Measurements from ENCODE around the gene EPC2.
A peak's percentile ranks its signal among the peaks of the same experiment; 100 is the strongest.
"Not testable (repeated sequence)": the region's sequence is repeated elsewhere in the genome, so short reads cannot be mapped to it uniquely, and the experiment has no call there.

Gene EPC2

GRCh38 chr2:148646231-148646559 is 1.6 kb downstream of the EPC2 start:
- no CpG with 5 or more reads among the region's 4 CpGs for WGBS (ENCODE audit: insufficient coverage)
- peak overlapping the region; percentile 84 to 95 for H3K27ac ChIP-seq (ENCODE audit: insufficient read depth in 1 of 2, low read depth in 1 of 2, low read length in 2 of 2, poor library complexity in 1 of 2, severe bottlenecking in 2 of 2)
- CTCF ChIA-PET, result interaction anchor here (1.4 to 2.4 kb wide), 2 partner anchors 11 to 31 kb away, joined by 4 to 16 read pairs; no protein-coding TSS in a partner anchor

GRCh38 chr2:148647711-148648110 is 3.2 kb downstream of the EPC2 start:
- 97% methylated on average over 4 of the region's 12 CpGs for WGBS (ENCODE audit: insufficient coverage)
- peaks cover 6 to 28% (median 13%) of the 10 kb centered on the region in 4 experiments for H3K4me1 ChIP-seq (ENCODE audit: control extremely low read depth in 1 of 4, control insufficient read depth in 4 of 4, insufficient read depth in 4 of 4, low read length in 3 of 4)

More at GRCh38 chr2:148646231-148646559, 1.6 kb downstream of the EPC2 start:
- H3K36me3 ChIP-seq (ENCODE audit: control insufficient read depth in 4 of 4, insufficient read depth in 4 of 4, low read length in 3 of 4), result peaks cover 0 to 2% (median 0%) of the 10 kb centered on the region in 4 experiments
- peaks cover 5 to 26% (median 13%) of the 10 kb centered on the region in 4 experiments for H3K4me1 ChIP-seq (ENCODE audit: control extremely low read depth in 1 of 4, control insufficient read depth in 4 of 4, insufficient read depth in 4 of 4, low read length in 3 of 4)
- H3K4me3 ChIP-seq (ENCODE audit: control insufficient read depth in 1 of 7, extremely low read depth in 1 of 7, insufficient read depth in 4 of 7, low read depth in 2 of 7, low read length in 6 of 7), result peak overlapping the region in 6 of 7 experiments; percentile 81 to 95 (median 90)
- no peaks in the 10 kb centered on the region for H3K9me3 ChIP-seq (ENCODE audit: control extremely low read depth in 1 of 5, control insufficient read depth in 4 of 5, insufficient read depth in 2 of 5, low read depth in 1 of 5, low read length in 4 of 5)
- no peaks in the 10 kb centered on the region for H3K27me3 ChIP-seq (replicated peaks in 2 of 5; ENCODE audit: control insufficient read depth in 4 of 5, insufficient read depth in 5 of 5, low read length in 4 of 5)
- no peak for DNase-seq
- POLR2A ChIA-PET, result interaction anchor here (0.6 to 1.6 kb wide), 4 partner anchors 100 to 625 kb away, joined by 3 to 4 read pairs (median 3); partner anchors contain the start of gene MBD5

GRCh38 chr2:148649936-148650335 is 5.4 kb downstream of the EPC2 start:
- no peak overlapping the region for H3K27ac ChIP-seq (ENCODE audit: insufficient read depth in 1 of 2, low read depth in 1 of 2, low read length in 2 of 2, poor library complexity in 1 of 2, severe bottlenecking in 2 of 2)
- no peaks in the 10 kb centered on the region for H3K9me3 ChIP-seq (ENCODE audit: control extremely low read depth in 1 of 5, control insufficient read depth in 4 of 5, insufficient read depth in 2 of 5, low read depth in 1 of 5, low read length in 4 of 5)
- CTCF ChIA-PET, result no interaction called here

More at GRCh38 chr2:148647711-148648110, 3.2 kb downstream of the EPC2 start:
- H3K27me3 ChIP-seq (replicated peaks in 2 of 5; ENCODE audit: control insufficient read depth in 4 of 5, insufficient read depth in 5 of 5, low read length in 4 of 5); POLR2A ChIA-PET; H3K4me3 ChIP-seq (ENCODE audit: control insufficient read depth in 1 of 7, extremely low read depth in 1 of 7, insufficient read depth in 4 of 7, low read depth in 2 of 7, low read length in 6 of 7); H3K9me3 ChIP-seq (ENCODE audit: control extremely low read depth in 1 of 5, control insufficient read depth in 4 of 5, insufficient read depth in 2 of 5, low read depth in 1 of 5, low read length in 4 of 5); DNase-seq; H3K36me3 ChIP-seq (ENCODE audit: control insufficient read depth in 4 of 4, insufficient read depth in 4 of 4, low read length in 3 of 4); H3K27ac ChIP-seq (ENCODE audit: insufficient read depth in 1 of 2, low read depth in 1 of 2, low read length in 2 of 2, poor library complexity in 1 of 2, severe bottlenecking in 2 of 2): not testable (repeated sequence)
- CTCF ChIA-PET, result interaction anchor here (1.1 to 2.4 kb wide), 2 partner anchors 10 to 29 kb away, joined by 3 to 16 read pairs; no protein-coding TSS in a partner anchor

GRCh38 chr2:148650881-148651280 is 6.3 kb downstream of the EPC2 start:
- peaks cover 0 to 2% (median 0%) of the 10 kb centered on the region in 4 experiments for H3K36me3 ChIP-seq (ENCODE audit: control insufficient read depth in 4 of 4, insufficient read depth in 4 of 4, low read length in 3 of 4)
- no peaks in the 10 kb centered on the region for H3K9me3 ChIP-seq (ENCODE audit: control extremely low read depth in 1 of 5, control insufficient read depth in 4 of 5, insufficient read depth in 2 of 5, low read depth in 1 of 5, low read length in 4 of 5)
- no peak overlapping the region for H3K27ac ChIP-seq (ENCODE audit: insufficient read depth in 1 of 2, low read depth in 1 of 2, low read length in 2 of 2, poor library complexity in 1 of 2, severe bottlenecking in 2 of 2)
- WGBS (ENCODE audit: insufficient coverage), result no CpG with 5 or more reads among the region's 2 CpGs
- ChIA-PET CTCF (no interaction called here), POLR2A (no interaction called here)
- no peak for DNase-seq
- H3K27me3 ChIP-seq (replicated peaks in 2 of 5; ENCODE audit: control insufficient read depth in 4 of 5, insufficient read depth in 5 of 5, low read length in 4 of 5), result no peaks in the 10 kb centered on the region
- H3K4me3 ChIP-seq (ENCODE audit: control insufficient read depth in 1 of 7, extremely low read depth in 1 of 7, insufficient read depth in 4 of 7, low read depth in 2 of 7, low read length in 6 of 7), result no peak overlapping the region
- H3K4me1 ChIP-seq (ENCODE audit: control extremely low read depth in 1 of 4, control insufficient read depth in 4 of 4, insufficient read depth in 4 of 4, low read length in 3 of 4), result peaks cover 5 to 22% (median 6%) of the 10 kb centered on the region in 4 experiments

More at GRCh38 chr2:148649936-148650335, 5.4 kb downstream of the EPC2 start:
- POLR2A ChIA-PET, result no interaction called here
- H3K36me3 ChIP-seq (ENCODE audit: control insufficient read depth in 4 of 4, insufficient read depth in 4 of 4, low read length in 3 of 4), result peaks cover 0 to 2% (median 0%) of the 10 kb centered on the region in 4 experiments
- peaks cover 5 to 22% (median 6%) of the 10 kb centered on the region in 4 experiments for H3K4me1 ChIP-seq (ENCODE audit: control extremely low read depth in 1 of 4, control insufficient read depth in 4 of 4, insufficient read depth in 4 of 4, low read length in 3 of 4)
- DNase-seq, result no peak
- no peaks in the 10 kb centered on the region for H3K27me3 ChIP-seq (replicated peaks in 2 of 5; ENCODE audit: control insufficient read depth in 4 of 5, insufficient read depth in 5 of 5, low read length in 4 of 5)
- no peak overlapping the region for H3K4me3 ChIP-seq (ENCODE audit: control insufficient read depth in 1 of 7, extremely low read depth in 1 of 7, insufficient read depth in 4 of 7, low read depth in 2 of 7, low read length in 6 of 7)

GRCh38 chr2:148651972-148652371 is 7.4 kb downstream of the EPC2 start:
- no peak for DNase-seq
- Histone ChIP-seq H3K9me3 (ENCODE audit: control extremely low read depth in 1 of 5, control insufficient read depth in 4 of 5, insufficient read depth in 2 of 5, low read depth in 1 of 5, low read length in 4 of 5) (no peaks in the 10 kb centered on the region), H3K27me3 (replicated peaks in 2 of 5; ENCODE audit: control insufficient read depth in 4 of 5, insufficient read depth in 5 of 5, low read length in 4 of 5) (no peaks in the 10 kb centered on the region), H3K4me1 (ENCODE audit: control extremely low read depth in 1 of 4, control insufficient read depth in 4 of 4, insufficient read depth in 4 of 4, low read length in 3 of 4) (peaks cover 5 to 15% (median 9%) of the 10 kb centered on the region in 4 experiments), H3K36me3 (ENCODE audit: control insufficient read depth in 4 of 4, insufficient read depth in 4 of 4, low read length in 3 of 4) (peaks cover 0 to 2% (median 0%) of the 10 kb centered on the region in 4 experiments), H3K27ac (ENCODE audit: insufficient read depth in 1 of 2, low read depth in 1 of 2, low read length in 2 of 2, poor library complexity in 1 of 2, severe bottlenecking in 2 of 2) (no peak overlapping the region), H3K4me3 (ENCODE audit: control insufficient read depth in 1 of 7, extremely low read depth in 1 of 7, insufficient read depth in 4 of 7, low read depth in 2 of 7, low read length in 6 of 7) (no peak overlapping the region)
- WGBS (ENCODE audit: insufficient coverage), result 100% methylated on average over 1 of the region's 2 CpGs
- POLR2A ChIA-PET, result no interaction called here
- CTCF ChIA-PET, result no interaction called here

- Histone ChIP-seq H3K9me3 (ENCODE audit: control extremely low read depth in 1 of 5, control insufficient read depth in 4 of 5, insufficient read depth in 2 of 5, low read depth in 1 of 5, low read length in 4 of 5) (no peaks in the 10 kb centered on the region), H3K4me1 (ENCODE audit: control extremely low read depth in 1 of 4, control insufficient read depth in 4 of 4, insufficient read depth in 4 of 4, low read length in 3 of 4) (peaks cover 9 to 22% (median 13%) of the 10 kb centered on the region in 4 experiments), H3K27ac (ENCODE audit: insufficient read depth in 1 of 2, low read depth in 1 of 2, low read length in 2 of 2, poor library complexity in 1 of 2, severe bottlenecking in 2 of 2) (peak overlapping the region in 1 of 2 experiments; percentile 40), H3K4me3 (ENCODE audit: control insufficient read depth in 1 of 7, extremely low read depth in 1 of 7, insufficient read depth in 4 of 7, low read depth in 2 of 7, low read length in 6 of 7) (peak overlapping the region in 1 of 7 experiments; percentile 29), H3K27me3 (replicated peaks in 2 of 5; ENCODE audit: control insufficient read depth in 4 of 5, insufficient read depth in 5 of 5, low read length in 4 of 5) (no peaks in the 10 kb centered on the region), H3K36me3 (ENCODE audit: control insufficient read depth in 4 of 4, insufficient read depth in 4 of 4, low read length in 3 of 4) (peaks cover 0 to 2% (median 0%) of the 10 kb centered on the region in 4 experiments)
- ChIA-PET POLR2A (no interaction called here), CTCF (interaction anchor here (0.6 to 1.2 kb wide), 2 partner anchors 9 to 28 kb away, joined by 3 read pairs; no protein-coding TSS in a partner anchor)
- WGBS (ENCODE audit: insufficient coverage), result 50% methylated on average over 1 of the region's 2 CpGs
- DNase-seq, result peak in 1 of 3 donors; percentile 55
Observed at GRCh38 chr2:148653437-148653836, 8.9 kb downstream of the EPC2 start.

- 100% methylated on average over 3 of the region's 6 CpGs for WGBS (ENCODE audit: insufficient coverage)
- no peaks in the 10 kb centered on the region for H3K27me3 ChIP-seq (replicated peaks in 2 of 5; ENCODE audit: control insufficient read depth in 4 of 5, insufficient read depth in 5 of 5, low read length in 4 of 5)
- ChIA-PET POLR2A (no interaction called here), CTCF (interaction anchor here (1.2 kb wide), 1 partner anchor 8 kb away, joined by 3 read pairs; no protein-coding TSS in a partner anchor)
- H3K27ac ChIP-seq (ENCODE audit: insufficient read depth in 1 of 2, low read depth in 1 of 2, low read length in 2 of 2, poor library complexity in 1 of 2, severe bottlenecking in 2 of 2), result no peak overlapping the region
- no peak for DNase-seq
- peaks cover 14 to 31% (median 18%) of the 10 kb centered on the region in 4 experiments for H3K4me1 ChIP-seq (ENCODE audit: control extremely low read depth in 1 of 4, control insufficient read depth in 4 of 4, insufficient read depth in 4 of 4, low read length in 3 of 4)
- H3K36me3 ChIP-seq (ENCODE audit: control insufficient read depth in 4 of 4, insufficient read depth in 4 of 4, low read length in 3 of 4), result no peaks in the 10 kb centered on the region
- H3K9me3 ChIP-seq (ENCODE audit: control extremely low read depth in 1 of 5, control insufficient read depth in 4 of 5, insufficient read depth in 2 of 5, low read depth in 1 of 5, low read length in 4 of 5), result no peaks in the 10 kb centered on the region
- H3K4me3 ChIP-seq (ENCODE audit: control insufficient read depth in 1 of 7, extremely low read depth in 1 of 7, insufficient read depth in 4 of 7, low read depth in 2 of 7, low read length in 6 of 7), result no peak overlapping the region
Observed at GRCh38 chr2:148654435-148654834, 9.9 kb downstream of the EPC2 start.

All from common myeloid progenitor, CD34-positive (primary cell).